Medulla oblongata (tissue), 1 donor: ENCODE results near the gene GABRG3.

Source experiments
- DNase-seq: peaks from one replicate; pipeline ENCODE4 v3.0.0-alpha.2; 2015; ENCODE audit errors: extremely low spot score

The GABRG3 gene

GRCh38 chr15:27064080-27064479 lies 93.1 kb downstream of the GABRG3 start:
- DNase-seq: no peak

GRCh38 chr15:27065151-27065550 lies 94.2 kb downstream of the GABRG3 start:
- no peak for DNase-seq

GRCh38 chr15:27065785-27066184 lies 94.8 kb downstream of the GABRG3 start:
- no peak for DNase-seq

- no peak for DNase-seq
Measured at GRCh38 chr15:27066446-27066845, 95.5 kb downstream of the GABRG3 start.

GRCh38 chr15:27067175-27067574 lies 96.2 kb downstream of the GABRG3 start:
- DNase-seq: no peak

- DNase-seq: no peak
Measured at GRCh38 chr15:27070841-27071240, 99.9 kb downstream of the GABRG3 start.

GRCh38 chr15:27074179-27074578 lies 103.2 kb downstream of the GABRG3 start:
- no peak for DNase-seq

GRCh38 chr15:27077790-27078189 lies 106.8 kb downstream of the GABRG3 start:
- no peak for DNase-seq

GRCh38 chr15:27081676-27082418 lies 110.9 kb downstream of the GABRG3 start:
- no peak for DNase-seq

GRCh38 chr15:27082526-27082925 lies 111.5 kb downstream of the GABRG3 start:
- DNase-seq: no peak

GRCh38 chr15:27084844-27085243 lies 113.9 kb downstream of the GABRG3 start:
- DNase-seq: no peak

GRCh38 chr15:27086149-27086548 lies 115.2 kb downstream of the GABRG3 start:
- no peak for DNase-seq

- no peak for DNase-seq
Measured at GRCh38 chr15:27086805-27087204, 115.8 kb downstream of the GABRG3 start.

- no peak for DNase-seq
Measured at GRCh38 chr15:27087651-27088583, 116.9 kb downstream of the GABRG3 start.

GRCh38 chr15:27088584-27089232 lies 117.7 kb downstream of the GABRG3 start:
- DNase-seq: no peak

GRCh38 chr15:27089233-27089586 lies 118.2 kb downstream of the GABRG3 start:
- DNase-seq: no peak

- no peak for DNase-seq
Measured at GRCh38 chr15:27089676-27090075, 118.7 kb downstream of the GABRG3 start.

- DNase-seq: no peak
Measured at GRCh38 chr15:27091270-27091940, 120.4 kb downstream of the GABRG3 start.

GRCh38 chr15:27092390-27092789 lies 121.4 kb downstream of the GABRG3 start:
- DNase-seq: no peak

- no peak for DNase-seq
Measured at GRCh38 chr15:27094235-27094634, 123.3 kb downstream of the GABRG3 start.

GRCh38 chr15:27095886-27096624 lies 125.1 kb downstream of the GABRG3 start:
- DNase-seq: no peak
